GM18858 (cell line): ENCODE data around the gene IL22RA1.

Experiments used
- ATAC-seq: cut with Tn5 transposase; IDR thresholded peaks from one replicate; pipeline ENCODE4 v1.9.1; 2021; ENCODE audit not compliant: unreplicated experiment

Gene IL22RA1

GRCh38 chr1:24077278-24077978, 65.5 kb downstream of the IL22RA1 start:
- ATAC-seq: no peak

GRCh38 chr1:24075946-24076345, 67.0 kb downstream of the IL22RA1 start:
- ATAC-seq: no peak

GRCh38 chr1:24075590-24075854, 67.4 kb downstream of the IL22RA1 start:
- ATAC-seq: no peak

GRCh38 chr1:24074817-24075589, 67.9 kb downstream of the IL22RA1 start:
- ATAC-seq: no peak

GRCh38 chr1:24074196-24074595, 68.7 kb downstream of the IL22RA1 start:
- no peak for ATAC-seq

- ATAC-seq: no peak
These were observed 71.0 kb downstream of the IL22RA1 start for GRCh38 chr1:24071941-24072340.

- no peak for ATAC-seq
These were observed 72.0 kb downstream of the IL22RA1 start for GRCh38 chr1:24070821-24071393.

GRCh38 chr1:24069817-24070216, 73.1 kb downstream of the IL22RA1 start:
- ATAC-seq: no peak
